HepG2 (cell line): ENCODE measurements around the gene BCL2L11.

Experiments used
- JUN ChIP-seq: sonication (generic); formaldehyde crosslinking; IDR thresholded peaks from 2 replicates; pipeline ENCODE4 v1.4.0; 2020; ENCODE audit warnings: mild to moderate bottlenecking, missing genetic modification reagents
- POLR2A ChIP-seq, 2 experiments: IDR thresholded peaks; 2 replicates each; pipeline ENCODE4 v1.6.1; 2011; ENCODE audit warnings: low read depth in 2 of 2, low read length in 2 of 2, mild to moderate bottlenecking in 1 of 2, moderate library complexity in 1 of 2; ENCODE audit not compliant: insufficient read depth in 1 of 2
- TF ChIP-seq, protein P1 (sequence below), 2 experiments: IDR thresholded peaks; 2 replicates each; pipeline ENCODE4 v1.6.1; 2011 to 2012; ENCODE audit warnings: low read length in 2 of 2, borderline replicate concordance in 1 of 2, low read depth in 1 of 2, mild to moderate bottlenecking in 1 of 2, moderate library complexity in 1 of 2
- TF ChIP-seq, protein P2 (sequence below): sonication (generic); formaldehyde crosslinking; IDR thresholded peaks from 2 replicates; pipeline ENCODE4 v1.8.1; 2023; ENCODE audit warnings: missing genetic modification reagents, inconsistent platforms, borderline replicate concordance

DNA sequence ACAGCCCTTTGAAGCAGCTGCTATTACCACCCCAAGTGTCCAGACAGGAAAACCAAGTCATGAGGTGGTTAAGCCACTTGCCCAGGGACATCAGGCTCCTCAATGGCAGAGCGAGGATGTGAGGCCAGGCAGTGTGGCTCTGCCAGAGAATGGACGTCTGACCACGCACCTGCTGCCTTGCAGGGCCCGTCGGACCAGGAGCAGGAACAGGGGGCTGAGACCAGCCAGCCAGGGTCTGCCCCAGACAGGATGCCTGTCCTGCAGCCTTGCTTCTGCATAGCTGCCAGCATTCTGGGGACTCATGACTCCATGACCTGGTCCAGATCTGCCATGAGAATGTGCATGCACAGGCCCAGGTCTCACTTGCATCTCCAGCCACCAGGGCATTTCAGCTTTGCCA is 52.0 kb downstream of the BCL2L11 start:
- TF ChIP-seq JUN (CRISPR knock-in tag) (no peak), POLR2A (IDR thresholded peaks at IDR 0.05; ENCODE audit: insufficient read depth in 1 of 2, low read depth in 2 of 2, low read length in 2 of 2) (no peak)
- TF ChIP-seq, protein P1, sequence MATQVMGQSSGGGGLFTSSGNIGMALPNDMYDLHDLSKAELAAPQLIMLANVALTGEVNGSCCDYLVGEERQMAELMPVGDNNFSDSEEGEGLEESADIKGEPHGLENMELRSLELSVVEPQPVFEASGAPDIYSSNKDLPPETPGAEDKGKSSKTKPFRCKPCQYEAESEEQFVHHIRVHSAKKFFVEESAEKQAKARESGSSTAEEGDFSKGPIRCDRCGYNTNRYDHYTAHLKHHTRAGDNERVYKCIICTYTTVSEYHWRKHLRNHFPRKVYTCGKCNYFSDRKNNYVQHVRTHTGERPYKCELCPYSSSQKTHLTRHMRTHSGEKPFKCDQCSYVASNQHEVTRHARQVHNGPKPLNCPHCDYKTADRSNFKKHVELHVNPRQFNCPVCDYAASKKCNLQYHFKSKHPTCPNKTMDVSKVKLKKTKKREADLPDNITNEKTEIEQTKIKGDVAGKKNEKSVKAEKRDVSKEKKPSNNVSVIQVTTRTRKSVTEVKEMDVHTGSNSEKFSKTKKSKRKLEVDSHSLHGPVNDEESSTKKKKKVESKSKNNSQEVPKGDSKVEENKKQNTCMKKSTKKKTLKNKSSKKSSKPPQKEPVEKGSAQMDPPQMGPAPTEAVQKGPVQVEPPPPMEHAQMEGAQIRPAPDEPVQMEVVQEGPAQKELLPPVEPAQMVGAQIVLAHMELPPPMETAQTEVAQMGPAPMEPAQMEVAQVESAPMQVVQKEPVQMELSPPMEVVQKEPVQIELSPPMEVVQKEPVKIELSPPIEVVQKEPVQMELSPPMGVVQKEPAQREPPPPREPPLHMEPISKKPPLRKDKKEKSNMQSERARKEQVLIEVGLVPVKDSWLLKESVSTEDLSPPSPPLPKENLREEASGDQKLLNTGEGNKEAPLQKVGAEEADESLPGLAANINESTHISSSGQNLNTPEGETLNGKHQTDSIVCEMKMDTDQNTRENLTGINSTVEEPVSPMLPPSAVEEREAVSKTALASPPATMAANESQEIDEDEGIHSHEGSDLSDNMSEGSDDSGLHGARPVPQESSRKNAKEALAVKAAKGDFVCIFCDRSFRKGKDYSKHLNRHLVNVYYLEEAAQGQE (IDR thresholded peaks at IDR 0.05; ENCODE audit: borderline replicate concordance in 1 of 2, low read depth in 1 of 2, low read length in 2 of 2): no peak
- TF ChIP-seq, protein P2, sequence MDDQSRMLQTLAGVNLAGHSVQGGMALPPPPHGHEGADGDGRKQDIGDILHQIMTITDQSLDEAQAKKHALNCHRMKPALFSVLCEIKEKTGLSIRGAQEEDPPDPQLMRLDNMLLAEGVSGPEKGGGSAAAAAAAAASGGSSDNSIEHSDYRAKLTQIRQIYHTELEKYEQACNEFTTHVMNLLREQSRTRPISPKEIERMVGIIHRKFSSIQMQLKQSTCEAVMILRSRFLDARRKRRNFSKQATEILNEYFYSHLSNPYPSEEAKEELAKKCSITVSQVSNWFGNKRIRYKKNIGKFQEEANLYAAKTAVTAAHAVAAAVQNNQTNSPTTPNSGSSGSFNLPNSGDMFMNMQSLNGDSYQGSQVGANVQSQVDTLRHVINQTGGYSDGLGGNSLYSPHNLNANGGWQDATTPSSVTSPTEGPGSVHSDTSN (CRISPR knock-in tag): no peak
